ENCODE measurements around the gene ANO1. TPM values are rescaled to one million over a fixed set of nuclear protein-coding genes. Genes with fewer than 3 reads are reported as not detected.

The ANO1 gene
- total RNA-seq, 3 donors from 2014 or later, result 3.7 to 95.0 (median 53.7) TPM

GRCh38 chr11:70031631-70032469, 46.3 kb upstream of the ANO1 start:
- Histone ChIP-seq H3K27me3 (no peaks in the 10 kb centered on the region), H3K27ac (no peak overlapping the region), H3K4me3 (no peak overlapping the region), H3K9me3 (no peaks in the 10 kb centered on the region), H3K4me1 (no peaks in the 10 kb centered on the region), H3K36me3 (no peaks in the 10 kb centered on the region)
- no peak for DNase-seq (ENCODE audit: low spot score in 2 of 2)
- intact Hi-C loops (cut with DNase I; ENCODE audit: low total_unique reads), result no loop called here
- TF ChIP-seq POLR2A (IDR thresholded peaks at IDR 0.05), result no peak
- TF ChIP-seq CTCF (IDR thresholded peaks at IDR 0.05), result no peak
- TF ChIP-seq POLR2AphosphoS5 (IDR thresholded peaks at IDR 0.05), result no peak

GRCh38 chr11:70032470-70032795, 45.7 kb upstream of the ANO1 start:
- Histone ChIP-seq H3K4me3 (no peak overlapping the region), H3K27me3 (no peaks in the 10 kb centered on the region), H3K4me1 (no peaks in the 10 kb centered on the region), H3K27ac (no peak overlapping the region), H3K9me3 (no peaks in the 10 kb centered on the region), H3K36me3 (no peaks in the 10 kb centered on the region)
- TF ChIP-seq CTCF (IDR thresholded peaks at IDR 0.05), result no peak
- TF ChIP-seq POLR2A (IDR thresholded peaks at IDR 0.05), result no peak
- no peak for TF ChIP-seq POLR2AphosphoS5 (IDR thresholded peaks at IDR 0.05)
- DNase-seq (ENCODE audit: low spot score in 2 of 2), result no peak
- intact Hi-C loops (cut with DNase I; ENCODE audit: low total_unique reads), result no loop called here

GRCh38 chr11:70032943-70033710, 45.0 kb upstream of the ANO1 start:
- DNase-seq (ENCODE audit: low spot score in 2 of 2), result no peak
- Histone ChIP-seq H3K4me3 (no peak overlapping the region), H3K36me3 (no peaks in the 10 kb centered on the region), H3K4me1 (no peaks in the 10 kb centered on the region), H3K27ac (no peak overlapping the region), H3K27me3 (no peaks in the 10 kb centered on the region), H3K9me3 (peaks cover under 1 to 3% of the 10 kb centered on the region in 2 donors)
- intact Hi-C loops (cut with DNase I; ENCODE audit: low total_unique reads), result no loop called here
- no peak for TF ChIP-seq POLR2A (IDR thresholded peaks at IDR 0.05)
- TF ChIP-seq CTCF (IDR thresholded peaks at IDR 0.05), result no peak
- no peak for TF ChIP-seq POLR2AphosphoS5 (IDR thresholded peaks at IDR 0.05)

- no peak for TF ChIP-seq POLR2A (IDR thresholded peaks at IDR 0.05)
- no peak for TF ChIP-seq CTCF (IDR thresholded peaks at IDR 0.05)
- no peaks in the 10 kb centered on the region for H3K4me1 ChIP-seq
- intact Hi-C loops (cut with DNase I; ENCODE audit: low total_unique reads), result loop anchor here (2.0 kb wide), 1 partner anchor 35 kb away; no protein-coding TSS in a partner anchor
- no peaks in the 10 kb centered on the region for H3K36me3 ChIP-seq
- no peak overlapping the region for H3K27ac ChIP-seq
- H3K4me3 ChIP-seq, result no peak overlapping the region
- H3K9me3 ChIP-seq, result peaks cover 4 to 9% of the 10 kb centered on the region in 2 donors
- no peak for DNase-seq (ENCODE audit: low spot score in 2 of 2)
- H3K27me3 ChIP-seq, result no peaks in the 10 kb centered on the region
Observed at GRCh38 chr11:70033711-70034070, 44.4 kb upstream of the ANO1 start.

All from breast epithelium (tissue), 4 donors.